SH-SY5Y (cell line): Measurements from ENCODE around the gene EYA4.

Experiments used
- GATA2 ChIP-seq: IDR thresholded peaks from 2 replicates; pipeline ENCODE4 v1.6.1; 2011; ENCODE audit warnings: mild to moderate bottlenecking, low read depth, low read length
- GATA3 ChIP-seq: IDR thresholded peaks from 2 replicates; pipeline ENCODE4 v1.6.1; 2011; ENCODE audit warnings: low read depth, mild to moderate bottlenecking, low read length, moderate library complexity

DNA sequence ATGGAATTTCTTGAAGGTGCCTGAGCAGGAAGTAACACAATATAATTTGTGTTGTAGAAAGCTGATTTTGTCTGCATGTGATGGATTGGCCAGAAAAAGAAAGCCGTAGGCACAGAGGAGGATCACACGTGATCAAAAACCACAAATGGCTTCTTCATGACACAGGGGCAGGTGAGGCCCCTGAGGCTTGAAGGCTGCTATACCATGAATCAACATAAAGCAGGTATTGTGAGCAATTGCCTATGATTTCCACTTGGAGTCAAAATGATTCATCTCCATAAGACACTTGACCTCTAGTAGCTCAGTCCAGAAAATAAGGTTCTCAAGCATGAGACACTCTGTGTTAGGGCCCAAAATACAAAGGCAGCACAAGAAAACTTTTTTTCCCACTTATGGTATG is 42.4 kb upstream of the EYA4 start:
- TF ChIP-seq GATA3 (no peak), GATA2 (no peak)
